Measurements from ENCODE around the gene SPNS3. TPM values are rescaled to one million over a fixed set of nuclear protein-coding genes. Genes with fewer than 3 reads are reported as not detected.
A peak's percentile ranks its signal among the peaks of the same experiment; 100 is the strongest.

SPNS3 gene
- total RNA-seq (2011; cell fraction: chromatin; rRNA removed; ENCODE audit: low replicate concordance): not detected in 2 replicates
- total RNA-seq (2011; cell fraction: nucleolus; rRNA removed): not detected in 2 replicates
- not detected in 2 replicates for total RNA-seq (2011; cell fraction: nucleoplasm; rRNA removed)
- total RNA-seq (2014; rRNA removed) (not detected in 2 replicates), total RNA-seq (2014; rRNA removed; fragmentation: Illumina TruSeq; extraction: Trizol) (not detected in 2 replicates), total RNA-seq (2015; rRNA removed; fragmentation: Illumina TruSeq; extraction: Trizol) (not detected in 2 replicates), total RNA-seq (2021) (not detected in 2 replicates), polyA plus RNA-seq (2011; rRNA removed) (not detected in 2 replicates), polyA plus RNA-seq (2014; fragmentation: Illumina TruSeq; extraction: Trizol) (not detected in 2 replicates), polyA plus RNA-seq (2014; fragmentation: Nextera tagmentation; extraction: Ambion mirVana) (not detected), polyA plus RNA-seq (2014; rRNA removed) (0.05 TPM in 1 of 2 replicates, not detected in the other), polyA minus RNA-seq (2011; rRNA and poly(A)+ RNA removed) (not detected in 2 replicates), Bru-seq, nascent RNA (not detected), BruChase-seq, experiment 1, labeled RNA remaining after a 2-hour chase (percentile 8 among the genes with signal in this experiment), BruChase-seq, experiment 2, labeled RNA remaining after a 6-hour chase (percentile 7 among the genes with signal in this experiment)
- polyA plus RNA-seq (2011; cell fraction: cytosol; rRNA removed): not detected in 2 replicates
- polyA plus RNA-seq (2011; cell fraction: nucleus; rRNA removed): not detected in 2 replicates
- polyA plus RNA-seq (2012): 0.12 TPM in 1 of 2 replicates, not detected in the other
- polyA minus RNA-seq (2011; cell fraction: cytosol; rRNA and poly(A)+ RNA removed): not detected in 2 replicates
- not detected in 2 replicates for polyA minus RNA-seq (2011; cell fraction: nucleus; rRNA and poly(A)+ RNA removed)
- long read RNA-seq, experiment 1: 0 reads
- long read RNA-seq, experiment 2: 0 reads
- long read RNA-seq, experiment 3: 0 reads

DNA sequence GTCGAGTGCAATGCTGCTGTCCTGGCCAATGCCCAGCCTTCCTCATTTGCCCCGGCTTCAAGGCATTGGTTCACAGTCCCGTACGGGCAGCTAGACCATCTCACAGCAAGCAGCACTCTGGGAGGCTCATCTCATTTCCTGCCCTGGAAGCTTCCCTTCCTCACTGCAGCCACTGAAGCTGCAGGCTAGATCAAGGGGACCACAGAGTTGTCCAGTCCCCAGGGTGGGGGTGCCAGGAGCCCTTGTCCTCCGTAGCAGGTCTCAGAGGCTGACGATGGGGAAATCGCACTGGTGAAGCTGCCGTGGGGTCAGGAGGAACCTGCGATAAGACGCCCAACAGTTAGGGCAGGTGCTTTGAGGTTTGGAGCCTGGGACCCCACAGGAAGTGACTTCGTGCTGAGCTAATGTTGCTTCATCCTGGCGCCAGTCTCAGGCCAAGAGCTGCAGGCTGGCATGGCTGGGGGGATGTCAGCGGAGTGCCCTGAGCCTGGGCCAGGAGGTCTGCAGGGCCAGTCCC lies at the start of gene SPNS3:
SPNS3 (plus strand) TSS at position 426 of the 517 bp plus-strand sequence; CDS start at position 454, 28 bp downstream.
- no peak within 1 kb of the TSS for H3K9ac ChIP-seq (ENCODE audit: insufficient read depth in 1 of 2, low read depth in 2 of 2, low read length in 2 of 2)
- DNase-seq (ENCODE audit: extremely low read depth in 1 of 4, low spot score in 3 of 4) (no peak), FAIRE-seq (no peak), ATAC-seq (no peak)
- ChIA-PET CTCF (ENCODE audit: low intra/inter-chr PET ratio) (no interaction called here), POLR2A (no interaction called here)
- no peak within 1 kb of the TSS for H3K4me2 ChIP-seq (ENCODE audit: insufficient read depth, low read length)
- no peak within 1 kb of the TSS for H3K4me3 ChIP-seq
- peaks cover 11 to 32% of the 10 kb centered on the region in 2 experiments; a peak in 4 of 5 replicates for H3K27me3 ChIP-seq (ENCODE audit: control insufficient read depth in 2 of 2, insufficient read depth in 2 of 2, low read length in 2 of 2)
- TF ChIP-seq ZNF311 (CRISPR knock-in tag; IDR thresholded peaks at IDR 0.05) (no peak), CEBPG (CRISPR knock-in tag; IDR thresholded peaks at IDR 0.05) (no peak), CEBPG (tag; conservative IDR thresholded peaks at IDR 0.05 in 1 of 2, IDR thresholded peaks at IDR 0.05 in 1 of 2) (peak in 1 of 2 experiments; percentile 35; a peak in 1 of 4 replicates), KDM1A (IDR thresholded peaks at IDR 0.05) (no peak), FUS (optimal IDR thresholded peaks at IDR 0.05; ENCODE audit: low read depth, low read length) (no peak), ZBTB34 (CRISPR knock-in tag; IDR thresholded peaks at IDR 0.05) (no peak)
- intact Hi-C loops (cut with micrococcal nuclease) (no loop called here), in situ Hi-C loops (cut with MboI) (no loop called here)
- H3K79me2 ChIP-seq (ENCODE audit: control insufficient read depth, insufficient read depth, low read length): no peaks in the 10 kb centered on the region
- no peaks in the 10 kb centered on the region for H3K36me3 ChIP-seq (ENCODE audit: control insufficient read depth, insufficient read depth, low read length)
- H4K20me1 ChIP-seq (replicated peaks; ENCODE audit: control insufficient read depth, insufficient read depth, low read length): no peaks in the 10 kb centered on the region
- H3K9me1 ChIP-seq (ENCODE audit: control insufficient read depth, insufficient read depth, low read length): no peaks in the 10 kb centered on the region
- no TSS peak for BruUV-seq (replicated peaks)
- H3K4me1 ChIP-seq (replicated peaks in 1 of 2; ENCODE audit: control insufficient read depth in 2 of 2, insufficient read depth in 2 of 2, low read length in 2 of 2): peaks cover 0 to 9% of the 10 kb centered on the region in 2 experiments; a peak in 2 of 5 replicates
- no peak within 1 kb of the TSS for H2AFZ ChIP-seq (ENCODE audit: low read depth, low read length)
- no peaks in the 10 kb centered on the region for H3K9me3 ChIP-seq (replicated peaks; ENCODE audit: control insufficient read depth, insufficient read depth, low read depth, low read length)
- WGBS (ENCODE audit: insufficient coverage, low coverage, missing lambda C conversion rate): 1% methylated on average over 11 of the region's 13 CpGs
- H3K27ac ChIP-seq (ENCODE audit: extremely low read depth, low read depth, low read length): no peak within 1 kb of the TSS

Data from K562 (cell line).